Immature natural killer cell (primary cell): Measurements from ENCODE around the gene CXCR4. TPM values are rescaled to one million over a fixed set of nuclear protein-coding genes. Genes with fewer than 3 reads are reported as not detected.
A peak's percentile ranks its signal among the peaks of the same experiment; 100 is the strongest.

Experiments
- DNase-seq, 3 donors: peaks; one replicate each; pipeline ENCODE4 v3.0.0; 2022; ENCODE audit warnings: mixed read lengths in 1 of 3
- H3K27ac Mint-ChIP-seq, 6 donors: one replicate each; pipeline ENCODE4 v1.8.0; 2020; ENCODE audit warnings: mixed read lengths in 6 of 6, mild to moderate bottlenecking in 5 of 6, inconsistent platforms in 4 of 6, moderate library complexity in 3 of 6
- H3K27me3 Mint-ChIP-seq, 3 donors: one replicate each; pipeline ENCODE4 v1.8.0; 2020 to 2021; ENCODE audit warnings: low read depth in 3 of 3, mild to moderate bottlenecking in 3 of 3, mixed read lengths in 3 of 3, moderate library complexity in 3 of 3, inconsistent platforms in 1 of 3
- H3K36me3 Mint-ChIP-seq, 3 donors: one replicate each; pipeline ENCODE4 v1.8.0; 2020; ENCODE audit warnings: mixed read lengths in 3 of 3, inconsistent platforms in 2 of 3, mild to moderate bottlenecking in 2 of 3
- H3K4me1 Mint-ChIP-seq, 2 donors: one replicate each; pipeline ENCODE4 v1.8.0; 2020; ENCODE audit warnings: inconsistent platforms in 2 of 2, mild to moderate bottlenecking in 2 of 2, mixed read lengths in 2 of 2, moderate library complexity in 1 of 2
- H3K4me3 Mint-ChIP-seq, 5 donors: one replicate each; pipeline ENCODE4 v1.8.0; 2020; ENCODE audit warnings: mild to moderate bottlenecking in 5 of 5, mixed read lengths in 5 of 5, inconsistent platforms in 3 of 5, moderate library complexity in 3 of 5
- H3K9me3 Mint-ChIP-seq, 6 donors: one replicate each; pipeline ENCODE4 v1.8.0; 2020; ENCODE audit warnings: mild to moderate bottlenecking in 6 of 6, mixed read lengths in 6 of 6, inconsistent platforms in 4 of 6, moderate library complexity in 3 of 6
- polyA plus RNA-seq, 3 donors: library from polyadenylated mRNA; unstranded; fragments of 300-500 nt; fragmentation: Illumina TruSeq; gene quantifications; one replicate each; pipeline ENCODE4 v1.2.3, GENCODE V29; 2021

CXCR4 gene
- polyA plus RNA-seq, 3 donors from 2014 or later = 147 to 758 (median 582) TPM

GRCh38 chr2:136128366-136128765, 10.4 kb upstream of the CXCR4 start:
- peak overlapping the region; percentile 95 to 99 (median 98) for H3K27ac Mint-ChIP-seq
- H3K9me3 Mint-ChIP-seq = no peaks in the 10 kb centered on the region
- H3K27me3 Mint-ChIP-seq = peaks cover 31 to 45% (median 31%) of the 10 kb centered on the region in 3 donors
- peak in 1 of 3 donors; percentile 18 for DNase-seq
- H3K4me3 Mint-ChIP-seq = peak overlapping the region in 2 of 5 donors; percentile 77 to 78
- no peaks in the 10 kb centered on the region for H3K36me3 Mint-ChIP-seq
- H3K4me1 Mint-ChIP-seq = peaks cover 93 to 95% of the 10 kb centered on the region in 2 donors

- no peaks in the 10 kb centered on the region for H3K36me3 Mint-ChIP-seq
- H3K27me3 Mint-ChIP-seq = peaks cover 29 to 38% (median 34%) of the 10 kb centered on the region in 3 donors
- H3K4me3 Mint-ChIP-seq = peak overlapping the region in 4 of 5 donors; percentile 11 to 69 (median 36)
- H3K27ac Mint-ChIP-seq = peak overlapping the region; percentile 76 to 99 (median 98)
- H3K4me1 Mint-ChIP-seq = peaks cover 83 to 89% of the 10 kb centered on the region in 2 donors
- peak; percentile 42 to 54 (median 49) for DNase-seq
- H3K9me3 Mint-ChIP-seq = no peaks in the 10 kb centered on the region
Measured at GRCh38 chr2:136127356-136127755, 9.4 kb upstream of the CXCR4 start.

- H3K36me3 Mint-ChIP-seq = no peaks in the 10 kb centered on the region
- no peaks in the 10 kb centered on the region for H3K9me3 Mint-ChIP-seq
- peaks cover 74 to 80% of the 10 kb centered on the region in 2 donors for H3K4me1 Mint-ChIP-seq
- DNase-seq = no peak
- H3K27ac Mint-ChIP-seq = peak overlapping the region; percentile 68 to 99 (median 94)
- H3K4me3 Mint-ChIP-seq = no peak overlapping the region
- H3K27me3 Mint-ChIP-seq = peaks cover 21 to 29% (median 26%) of the 10 kb centered on the region in 3 donors
Measured at GRCh38 chr2:136126421-136126926, 8.5 kb upstream of the CXCR4 start.

- H3K4me1 Mint-ChIP-seq = peaks cover 70 to 76% of the 10 kb centered on the region in 2 donors
Measured at GRCh38 chr2:136126021-136126420, 8.1 kb upstream of the CXCR4 start.

GRCh38 chr2:136125236-136125635, 7.3 kb upstream of the CXCR4 start:
- peaks cover 14 to 22% (median 19%) of the 10 kb centered on the region in 3 donors for H3K27me3 Mint-ChIP-seq
- no peak for DNase-seq
- no peaks in the 10 kb centered on the region for H3K9me3 Mint-ChIP-seq
- H3K27ac Mint-ChIP-seq = peak overlapping the region in 3 of 6 donors; percentile 84 to 85 (median 85)
- no peaks in the 10 kb centered on the region for H3K36me3 Mint-ChIP-seq
- H3K4me3 Mint-ChIP-seq = peak overlapping the region in 1 of 5 donors; percentile 34
- peaks cover 63 to 68% of the 10 kb centered on the region in 2 donors for H3K4me1 Mint-ChIP-seq

More at GRCh38 chr2:136126021-136126420, 8.1 kb upstream of the CXCR4 start:
- DNase-seq = no peak
- H3K9me3 Mint-ChIP-seq = no peaks in the 10 kb centered on the region
- no peaks in the 10 kb centered on the region for H3K36me3 Mint-ChIP-seq
- H3K27me3 Mint-ChIP-seq = peaks cover 17 to 24% (median 22%) of the 10 kb centered on the region in 3 donors
- H3K4me3 Mint-ChIP-seq = no peak overlapping the region
- H3K27ac Mint-ChIP-seq = peak overlapping the region in 4 of 6 donors; percentile 92 to 99 (median 98)

GRCh38 chr2:136124805-136125204, 6.9 kb upstream of the CXCR4 start:
- peaks cover 11 to 20% (median 18%) of the 10 kb centered on the region in 3 donors for H3K27me3 Mint-ChIP-seq
- no peaks in the 10 kb centered on the region for H3K9me3 Mint-ChIP-seq
- peaks cover 63 to 65% of the 10 kb centered on the region in 2 donors for H3K4me1 Mint-ChIP-seq
- DNase-seq = peak in 1 of 3 donors; percentile 25
- H3K4me3 Mint-ChIP-seq = peak overlapping the region in 1 of 5 donors; percentile 44
- H3K27ac Mint-ChIP-seq = peak overlapping the region in 3 of 6 donors; percentile 84 to 85 (median 85)
- no peaks in the 10 kb centered on the region for H3K36me3 Mint-ChIP-seq

- Mint-ChIP-seq H3K4me1 (peaks cover 58 to 61% of the 10 kb centered on the region in 2 donors), H3K9me3 (no peaks in the 10 kb centered on the region), H3K27me3 (peaks cover 22 to 26% (median 25%) of the 10 kb centered on the region in 3 donors), H3K36me3 (peaks cover 0 to 3% (median 0%) of the 10 kb centered on the region in 3 donors), H3K27ac (peak overlapping the region in 4 of 6 donors; percentile 30 to 82 (median 64)), H3K4me3 (no peak overlapping the region)
- no peak for DNase-seq
Measured at GRCh38 chr2:136122661-136123060, 4.7 kb upstream of the CXCR4 start.

- Mint-ChIP-seq H3K9me3 (no peaks in the 10 kb centered on the region), H3K4me1 (peaks cover 52 to 56% of the 10 kb centered on the region in 2 donors), H3K27me3 (peaks cover 31 to 37% (median 32%) of the 10 kb centered on the region in 3 donors), H3K27ac (peak overlapping the region in 5 of 6 donors; percentile 37 to 99 (median 82)), H3K4me3 (no peak overlapping the region), H3K36me3 (peaks cover 0 to 3% (median 0%) of the 10 kb centered on the region in 3 donors)
- no peak for DNase-seq
Measured at GRCh38 chr2:136121204-136121910, 3.4 kb upstream of the CXCR4 start.

- Mint-ChIP-seq H3K27ac (peak overlapping the region; percentile 43 to 99 (median 98)), H3K36me3 (peaks cover 4 to 9% (median 6%) of the 10 kb centered on the region in 3 donors), H3K4me1 (peaks cover 57 to 62% of the 10 kb centered on the region in 2 donors), H3K27me3 (peaks cover 42 to 51% (median 43%) of the 10 kb centered on the region in 3 donors), H3K4me3 (peak overlapping the region; percentile 96 to 99 (median 98)), H3K9me3 (no peaks in the 10 kb centered on the region)
- DNase-seq = no peak
Measured at GRCh38 chr2:136119717-136120675, 2.0 kb upstream of the CXCR4 start.

- Mint-ChIP-seq H3K9me3 (no peaks in the 10 kb centered on the region), H3K27ac (peak overlapping the region; percentile 96 to 99 (median 98)), H3K36me3 (peaks cover 12 to 18% (median 14%) of the 10 kb centered on the region in 3 donors), H3K27me3 (peaks cover 46 to 59% (median 48%) of the 10 kb centered on the region in 3 donors), H3K4me3 (peak overlapping the region; percentile 96 to 99 (median 98)), H3K4me1 (peaks cover 55 to 62% of the 10 kb centered on the region in 2 donors)
- DNase-seq = peak; percentile 85 to 91 (median 87)
Measured at GRCh38 chr2:136118819-136119716, 1.1 kb upstream of the CXCR4 start.

- H3K27me3 Mint-ChIP-seq = peaks cover 43 to 73% (median 48%) of the 10 kb centered on the region in 3 donors
- peaks cover 50 to 60% of the 10 kb centered on the region in 2 donors for H3K4me1 Mint-ChIP-seq
- peak overlapping the region; percentile 96 to 99 (median 98) for H3K27ac Mint-ChIP-seq
- DNase-seq = no peak
- peak overlapping the region; percentile 96 to 99 (median 98) for H3K4me3 Mint-ChIP-seq
- H3K9me3 Mint-ChIP-seq = no peaks in the 10 kb centered on the region
- peaks cover 20 to 34% (median 24%) of the 10 kb centered on the region in 3 donors for H3K36me3 Mint-ChIP-seq
Measured at GRCh38 chr2:136117391-136117841, 533 bp downstream of the CXCR4 start.

GRCh38 chr2:136116813-136117390, 1.0 kb downstream of the CXCR4 start:
- Mint-ChIP-seq H3K27me3 (peaks cover 43 to 75% (median 48%) of the 10 kb centered on the region in 3 donors), H3K4me3 (peak overlapping the region; percentile 96 to 99 (median 98)), H3K36me3 (peaks cover 20 to 34% (median 24%) of the 10 kb centered on the region in 3 donors), H3K9me3 (no peaks in the 10 kb centered on the region), H3K4me1 (peaks cover 51 to 60% of the 10 kb centered on the region in 2 donors), H3K27ac (peak overlapping the region; percentile 96 to 99 (median 98))
- peak; percentile 82 to 89 (median 85) for DNase-seq
